SU-DHL-6 (cell line): ENCODE data around the gene RPL35.

Experiments used
- H2AFZ ChIP-seq: fragments of 200-600 bp; sonication (generic); 2 replicates; pipeline ENCODE4 v1.6.1; 2014; ENCODE audit warnings: low read depth, mild to moderate bottlenecking, moderate library complexity, mixed read lengths, antibody characterized with exemption, low read length; ENCODE audit not compliant: severe bottlenecking
- H3F3A ChIP-seq: fragments of 200-600 bp; shearing (Covaris generic); 2 replicates; pipeline ENCODE4 v1.6.0; 2016; ENCODE audit warnings: antibody characterized with exemption, mild to moderate bottlenecking; ENCODE audit not compliant: insufficient read depth
- H3K27ac ChIP-seq: fragments of 200-600 bp; sonication (generic); 2 replicates; pipeline ENCODE4 v1.5.1; 2016; ENCODE audit warnings: low read depth, mild to moderate bottlenecking, low read length, moderate library complexity, mixed read lengths
- H3K27me3 ChIP-seq: fragments of 200-600 bp; sonication (generic), shearing (Covaris generic); 2 replicates; pipeline ENCODE4 v1.6.0; 2014; ENCODE audit warnings: mild to moderate bottlenecking, low read length
- H3K36me3 ChIP-seq: fragments of 200-600 bp; sonication (generic); 2 replicates; pipeline ENCODE4 v1.6.1; 2014; ENCODE audit warnings: mild to moderate bottlenecking, low read length, mixed read lengths
- H3K4me2 ChIP-seq: fragments of 300-600, 200-600 bp; shearing (Covaris generic), sonication (generic); 2 replicates; pipeline ENCODE4 v1.6.0; 2014; ENCODE audit warnings: low read length, low read depth, mild to moderate bottlenecking; ENCODE audit not compliant: poor library complexity, severe bottlenecking
- H3K4me3 ChIP-seq: fragments of 200-600 bp; sonication (generic); 2 replicates; pipeline ENCODE4 v1.5.1; 2014; ENCODE audit warnings: antibody characterized with exemption, low read length, mild to moderate bottlenecking, mixed read lengths; ENCODE audit not compliant: insufficient read depth, poor library complexity, severe bottlenecking
- H3K79me2 ChIP-seq: fragments of 200-600 bp; sonication (generic); 2 replicates; pipeline ENCODE4 v1.6.1; 2014; ENCODE audit warnings: mild to moderate bottlenecking, low read length, moderate library complexity; ENCODE audit not compliant: insufficient read depth
- H3K9ac ChIP-seq: fragments of 200-600 bp; sonication (generic); 2 replicates; pipeline ENCODE4 v1.7.0; 2014; ENCODE audit warnings: mild to moderate bottlenecking, low read length
- H3K9me2 ChIP-seq: fragments of 200-600 bp; sonication (generic); replicated peaks from 2 replicates; pipeline ENCODE4 v1.6.1; 2014; ENCODE audit warnings: low read length; ENCODE audit not compliant: insufficient read depth
- H3K9me3 ChIP-seq: fragments of 200-600 bp; sonication (generic); 2 replicates; pipeline ENCODE4 v1.6.1; 2014; ENCODE audit warnings: low read length, mixed read lengths; ENCODE audit not compliant: insufficient read depth
- H4K20me1 ChIP-seq: fragments of 200-600 bp; sonication (generic); 2 replicates; pipeline ENCODE4 v1.6.1; 2014; ENCODE audit warnings: low read depth, mild to moderate bottlenecking, antibody characterized with exemption, low read length, moderate library complexity, mixed read lengths
- EZH2phosphoT487 ChIP-seq: fragments of 200-600 bp; sonication (generic), shearing (Covaris generic); conservative IDR thresholded peaks from 2 replicates; pipeline ENCODE4 v1.6.1; 2018; ENCODE audit warnings: mild to moderate bottlenecking, antibody characterized with exemption, low read length, moderate library complexity, mixed read lengths
- TF ChIP-seq, protein P1 (sequence below): fragments of 200-600 bp; sonication (generic); IDR thresholded peaks from one replicate; pipeline ENCODE4 v1.5.1; 2017; ENCODE audit warnings: antibody characterized with exemption, mild to moderate bottlenecking, low read length, moderate library complexity; ENCODE audit not compliant: insufficient read depth, poor library complexity, severe bottlenecking

Gene RPL35

DNA sequence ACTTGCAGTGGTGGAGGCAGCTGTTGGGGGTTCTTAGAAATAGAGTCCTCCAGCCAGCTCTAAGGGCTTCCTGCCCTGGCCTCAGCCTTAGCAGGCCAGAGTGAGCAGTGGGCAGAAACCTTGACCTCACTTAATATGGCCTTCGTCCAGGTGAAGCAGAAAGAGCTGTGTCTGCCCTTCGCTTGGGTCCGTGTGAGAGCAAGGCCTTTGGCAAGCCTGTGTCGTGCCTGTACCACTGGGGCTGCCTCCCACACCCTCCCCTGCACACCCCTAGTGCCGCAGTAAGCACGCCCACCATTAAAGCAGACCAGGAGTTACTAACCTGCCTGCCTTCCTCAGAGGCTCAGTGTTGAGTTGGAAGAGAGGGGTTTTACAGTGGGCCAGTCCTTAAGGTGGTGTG is 13.7 kb upstream of the RPL35 start:
- Histone ChIP-seq H3K9me2 (no peaks in the 10 kb centered on the region), H3K27me3 (no peaks in the 10 kb centered on the region), H3K4me2 (no peak overlapping the region), H2AFZ (no peak overlapping the region), H3F3A (peaks cover 22% of the 10 kb centered on the region), H3K36me3 (peaks cover 3% of the 10 kb centered on the region; the same call in 1 of the 2 replicates), H3K79me2 (peaks cover 41% of the 10 kb centered on the region), H3K27ac (no peak overlapping the region), H4K20me1 (peaks cover 10% of the 10 kb centered on the region; the same call in 1 of the 2 replicates), H3K4me3 (no peak overlapping the region), H3K9ac (no peak overlapping the region), H3K9me3 (no peaks in the 10 kb centered on the region)
- TF ChIP-seq, protein P1, sequence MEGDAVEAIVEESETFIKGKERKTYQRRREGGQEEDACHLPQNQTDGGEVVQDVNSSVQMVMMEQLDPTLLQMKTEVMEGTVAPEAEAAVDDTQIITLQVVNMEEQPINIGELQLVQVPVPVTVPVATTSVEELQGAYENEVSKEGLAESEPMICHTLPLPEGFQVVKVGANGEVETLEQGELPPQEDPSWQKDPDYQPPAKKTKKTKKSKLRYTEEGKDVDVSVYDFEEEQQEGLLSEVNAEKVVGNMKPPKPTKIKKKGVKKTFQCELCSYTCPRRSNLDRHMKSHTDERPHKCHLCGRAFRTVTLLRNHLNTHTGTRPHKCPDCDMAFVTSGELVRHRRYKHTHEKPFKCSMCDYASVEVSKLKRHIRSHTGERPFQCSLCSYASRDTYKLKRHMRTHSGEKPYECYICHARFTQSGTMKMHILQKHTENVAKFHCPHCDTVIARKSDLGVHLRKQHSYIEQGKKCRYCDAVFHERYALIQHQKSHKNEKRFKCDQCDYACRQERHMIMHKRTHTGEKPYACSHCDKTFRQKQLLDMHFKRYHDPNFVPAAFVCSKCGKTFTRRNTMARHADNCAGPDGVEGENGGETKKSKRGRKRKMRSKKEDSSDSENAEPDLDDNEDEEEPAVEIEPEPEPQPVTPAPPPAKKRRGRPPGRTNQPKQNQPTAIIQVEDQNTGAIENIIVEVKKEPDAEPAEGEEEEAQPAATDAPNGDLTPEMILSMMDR = no peak
- no peak for TF ChIP-seq EZH2phosphoT487

DNA sequence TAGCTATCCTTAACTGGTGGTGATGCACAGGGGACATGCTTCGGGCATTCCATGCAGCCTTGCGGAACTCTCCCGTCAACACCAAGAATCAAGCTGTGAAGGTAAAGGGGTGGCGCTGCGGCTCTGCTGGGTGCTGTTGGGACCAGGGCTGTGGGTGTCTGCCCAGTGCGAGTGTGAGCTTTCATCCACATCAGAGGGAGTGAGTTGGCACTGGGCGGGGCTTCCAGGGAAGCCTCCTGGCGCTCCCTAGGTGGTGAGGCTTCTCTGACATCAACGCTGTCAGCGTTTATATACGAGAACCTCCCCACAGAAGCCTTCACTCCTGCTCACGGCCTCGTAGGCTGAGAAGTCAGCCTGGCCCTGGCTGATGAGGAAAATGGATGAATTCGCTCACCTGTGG is 11.9 kb upstream of the RPL35 start:
- Histone ChIP-seq H3K4me2 (no peak overlapping the region), H3K36me3 (peaks cover 3% of the 10 kb centered on the region), H3K79me2 (peaks cover 57% of the 10 kb centered on the region), H3F3A (peaks cover 13% of the 10 kb centered on the region), H3K9ac (no peak overlapping the region), H3K27me3 (no peaks in the 10 kb centered on the region), H2AFZ (no peak overlapping the region), H4K20me1 (peaks cover 11% of the 10 kb centered on the region; the same call in 1 of the 2 replicates), H3K4me3 (no peak overlapping the region), H3K27ac (no peak overlapping the region), H3K9me3 (no peaks in the 10 kb centered on the region), H3K9me2 (no peaks in the 10 kb centered on the region)
- TF ChIP-seq, protein P1 = no peak
- no peak for TF ChIP-seq EZH2phosphoT487

DNA sequence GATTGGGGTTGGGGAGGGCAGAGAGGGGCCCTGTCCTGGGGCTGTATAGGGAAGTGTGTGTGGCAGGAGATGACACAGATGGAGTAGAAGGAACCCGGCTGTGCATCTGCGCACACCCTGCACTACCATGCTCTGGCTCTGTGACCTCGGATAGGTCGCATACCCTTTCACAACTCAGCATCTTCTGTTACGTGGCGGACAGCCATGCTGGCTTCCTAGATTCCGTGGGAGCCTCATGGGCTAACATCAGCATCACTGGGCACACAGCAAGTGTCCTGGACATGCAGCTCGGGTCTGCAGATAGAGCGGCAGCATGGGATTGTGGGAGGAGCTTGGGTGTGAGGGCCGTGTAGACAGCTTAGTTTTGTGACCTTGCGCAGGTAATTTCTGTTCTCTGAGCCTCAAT is 9.4 kb upstream of the RPL35 start:
- peak overlapping the region; percentile 76 for H3K27ac ChIP-seq
- peak overlapping the region; percentile 76 for H3K4me2 ChIP-seq
- TF ChIP-seq, protein P1 = no peak
- no peak for TF ChIP-seq EZH2phosphoT487
- H3K9me2 ChIP-seq = no peaks in the 10 kb centered on the region
- peaks cover 71% of the 10 kb centered on the region for H3K79me2 ChIP-seq
- peaks cover 11% of the 10 kb centered on the region; the same call in 1 of the 2 replicates for H4K20me1 ChIP-seq
- H3K4me3 ChIP-seq = peak overlapping the region; percentile 94
- peak overlapping the region; percentile 100 for H3K9ac ChIP-seq
- H3K27me3 ChIP-seq = no peaks in the 10 kb centered on the region
- H2AFZ ChIP-seq = no peak overlapping the region
- H3K9me3 ChIP-seq = no peaks in the 10 kb centered on the region
- peaks cover 17% of the 10 kb centered on the region for H3F3A ChIP-seq
- H3K36me3 ChIP-seq = no peaks in the 10 kb centered on the region; the same call in 1 of the 2 replicates
